Measurements from ENCODE around the gene SLC6A17.

Gene SLC6A17

DNA sequence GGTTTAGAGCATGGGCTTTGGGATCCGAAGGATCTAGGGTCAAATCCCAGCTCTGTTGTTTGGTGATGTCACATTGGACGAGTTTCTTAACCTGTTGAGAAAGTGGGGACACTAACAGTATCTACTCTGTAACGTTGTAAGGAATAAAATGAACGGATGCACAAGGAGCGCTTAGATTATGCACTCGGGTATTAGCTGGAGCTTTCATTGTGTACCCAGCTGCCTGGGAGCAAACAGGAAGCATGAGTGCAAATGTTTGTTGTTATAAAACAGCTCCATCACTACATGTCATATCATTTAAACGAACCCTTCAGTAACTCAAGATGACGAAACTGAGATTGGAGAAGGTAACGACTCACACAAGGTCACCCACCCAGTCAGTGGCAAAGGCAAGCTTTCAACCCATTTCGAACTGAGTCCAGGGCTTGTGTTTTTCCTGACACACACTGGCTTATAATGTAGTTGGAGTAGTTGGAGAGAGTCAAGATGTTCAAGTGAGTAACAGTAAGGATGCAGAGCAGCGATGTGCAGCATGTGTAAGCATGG, 16.2 kb upstream of the SLC6A17 start:
- H3K9me3 ChIP-seq (ENCODE audit: control insufficient read depth in 2 of 2, low read length in 2 of 2): no peaks in the 10 kb centered on the region
- no peaks in the 10 kb centered on the region for H3K36me3 ChIP-seq (ENCODE audit: control insufficient read depth in 2 of 2, insufficient read depth in 2 of 2, low read length in 2 of 2)
- H3K27ac ChIP-seq (ENCODE audit: low read depth in 2 of 2, low read length in 2 of 2): no peak overlapping the region
- H3K27me3 ChIP-seq (ENCODE audit: control insufficient read depth in 2 of 2, insufficient read depth in 2 of 2, low read length in 2 of 2): peaks cover 28% of the 10 kb centered on the region in 2 donors
- H3K9ac ChIP-seq (ENCODE audit: low read depth in 1 of 2, low read length in 2 of 2): no peak overlapping the region
- no peaks in the 10 kb centered on the region for H3K4me1 ChIP-seq (ENCODE audit: control insufficient read depth in 2 of 2, insufficient read depth in 2 of 2, low read length in 2 of 2)
- H3K4me3 ChIP-seq (ENCODE audit: low read length in 2 of 2): no peak overlapping the region

DNA sequence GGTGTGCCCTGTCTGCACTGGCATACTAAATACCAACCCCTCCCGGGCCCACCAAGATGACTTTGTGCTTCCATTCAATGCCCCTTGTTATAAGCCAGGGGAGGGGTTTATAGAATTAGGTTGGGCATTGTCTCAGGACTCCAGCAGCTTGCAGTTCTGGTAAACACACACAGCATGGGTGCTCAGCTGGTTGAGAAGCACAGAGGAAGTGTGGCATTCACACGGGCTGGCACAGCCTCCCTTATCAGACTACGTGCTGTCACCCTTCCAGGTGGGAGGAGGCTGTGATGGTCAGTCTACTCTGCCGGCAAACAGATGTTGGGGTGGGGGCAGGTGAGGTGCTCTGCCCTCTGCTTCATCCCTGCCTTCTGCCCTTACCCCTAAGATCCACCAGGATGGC, 15.0 kb upstream of the SLC6A17 start:
- Histone ChIP-seq H3K27me3 (ENCODE audit: control insufficient read depth in 2 of 2, insufficient read depth in 2 of 2, low read length in 2 of 2) (peaks cover 20 to 23% of the 10 kb centered on the region in 2 donors), H3K4me3 (ENCODE audit: low read length in 2 of 2) (no peak overlapping the region), H3K9me3 (ENCODE audit: control insufficient read depth in 2 of 2, low read length in 2 of 2) (no peaks in the 10 kb centered on the region), H3K4me1 (ENCODE audit: control insufficient read depth in 2 of 2, insufficient read depth in 2 of 2, low read length in 2 of 2) (no peaks in the 10 kb centered on the region), H3K27ac (ENCODE audit: low read depth in 2 of 2, low read length in 2 of 2) (no peak overlapping the region), H3K36me3 (ENCODE audit: control insufficient read depth in 2 of 2, insufficient read depth in 2 of 2, low read length in 2 of 2) (no peaks in the 10 kb centered on the region), H3K9ac (ENCODE audit: low read depth in 1 of 2, low read length in 2 of 2) (no peak overlapping the region)

DNA sequence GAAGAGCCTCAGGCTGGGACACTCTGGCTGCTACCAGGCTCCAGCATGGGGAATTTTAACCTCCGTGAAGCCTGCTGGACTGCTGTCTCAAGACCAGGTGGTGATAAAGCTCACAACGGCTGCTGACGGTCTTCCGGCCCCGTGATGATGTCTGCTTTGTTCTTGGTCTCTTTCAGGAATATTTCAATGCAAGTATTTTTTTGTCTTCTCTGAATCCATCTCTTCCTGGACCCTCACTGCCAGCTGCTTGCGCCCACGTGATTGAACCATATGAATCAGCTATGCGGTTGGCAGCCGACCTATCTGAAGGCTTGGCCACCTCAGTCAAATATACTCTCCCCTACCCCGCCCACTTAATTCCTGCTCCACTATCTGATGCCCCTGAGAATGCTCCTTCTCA, 14.6 kb upstream of the SLC6A17 start:
- Histone ChIP-seq H3K9ac (ENCODE audit: low read depth in 1 of 2, low read length in 2 of 2) (no peak overlapping the region), H3K27me3 (ENCODE audit: control insufficient read depth in 2 of 2, insufficient read depth in 2 of 2, low read length in 2 of 2) (peaks cover 20 to 22% of the 10 kb centered on the region in 2 donors), H3K4me3 (ENCODE audit: low read length in 2 of 2) (no peak overlapping the region), H3K36me3 (ENCODE audit: control insufficient read depth in 2 of 2, insufficient read depth in 2 of 2, low read length in 2 of 2) (no peaks in the 10 kb centered on the region), H3K27ac (ENCODE audit: low read depth in 2 of 2, low read length in 2 of 2) (no peak overlapping the region), H3K9me3 (ENCODE audit: control insufficient read depth in 2 of 2, low read length in 2 of 2) (no peaks in the 10 kb centered on the region), H3K4me1 (ENCODE audit: control insufficient read depth in 2 of 2, insufficient read depth in 2 of 2, low read length in 2 of 2) (no peaks in the 10 kb centered on the region)

DNA sequence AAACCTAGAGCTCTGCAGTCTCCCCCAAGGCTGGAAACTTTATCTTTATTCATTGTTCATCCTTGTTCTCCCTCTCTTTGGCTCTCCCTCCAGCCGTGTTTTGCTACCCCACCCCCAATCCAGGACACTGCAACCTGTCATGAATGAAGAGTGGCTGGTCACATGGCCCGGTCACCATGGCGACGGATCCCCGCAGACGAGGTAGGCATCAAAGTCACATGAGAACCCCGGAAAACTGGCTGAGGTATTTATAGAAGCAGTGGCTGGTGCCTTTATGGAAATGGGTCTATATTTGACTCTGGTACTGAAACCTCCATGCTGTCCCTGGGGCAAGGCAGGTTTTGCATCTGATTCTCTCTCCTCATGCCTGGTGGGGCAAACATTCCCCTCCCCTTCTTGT, 13.4 kb upstream of the SLC6A17 start:
- Histone ChIP-seq H3K4me3 (ENCODE audit: low read length in 2 of 2) (no peak overlapping the region), H3K27me3 (ENCODE audit: control insufficient read depth in 2 of 2, insufficient read depth in 2 of 2, low read length in 2 of 2) (peaks cover 18% of the 10 kb centered on the region in 2 donors), H3K27ac (ENCODE audit: low read depth in 2 of 2, low read length in 2 of 2) (no peak overlapping the region), H3K9ac (ENCODE audit: low read depth in 1 of 2, low read length in 2 of 2) (no peak overlapping the region), H3K36me3 (ENCODE audit: control insufficient read depth in 2 of 2, insufficient read depth in 2 of 2, low read length in 2 of 2) (no peaks in the 10 kb centered on the region), H3K4me1 (ENCODE audit: control insufficient read depth in 2 of 2, insufficient read depth in 2 of 2, low read length in 2 of 2) (no peaks in the 10 kb centered on the region), H3K9me3 (ENCODE audit: control insufficient read depth in 2 of 2, low read length in 2 of 2) (no peaks in the 10 kb centered on the region)

DNA sequence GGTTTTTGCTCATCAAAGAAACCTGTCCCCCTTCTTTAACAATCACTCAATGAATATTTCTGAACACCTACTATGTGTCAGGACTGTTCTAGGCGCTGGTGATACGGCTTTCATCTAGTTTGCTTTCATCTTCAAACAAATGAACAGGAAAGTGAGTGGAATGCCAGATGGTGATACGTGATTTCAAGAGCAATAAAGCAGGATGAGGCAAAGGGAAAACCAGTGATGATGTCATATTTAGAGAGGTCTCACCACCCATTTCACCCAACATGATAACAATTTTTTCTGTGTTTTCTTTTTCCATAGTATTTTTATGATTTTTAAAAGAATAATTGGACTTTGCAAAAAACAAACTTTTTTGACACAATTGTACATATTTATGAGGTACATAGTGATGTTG, 11.3 kb upstream of the SLC6A17 start:
- no peak overlapping the region for H3K4me3 ChIP-seq (ENCODE audit: low read length in 2 of 2)
- H3K27me3 ChIP-seq (ENCODE audit: control insufficient read depth in 2 of 2, insufficient read depth in 2 of 2, low read length in 2 of 2): peaks cover 25 to 30% of the 10 kb centered on the region in 2 donors
- no peaks in the 10 kb centered on the region for H3K9me3 ChIP-seq (ENCODE audit: control insufficient read depth in 2 of 2, low read length in 2 of 2)

DNA sequence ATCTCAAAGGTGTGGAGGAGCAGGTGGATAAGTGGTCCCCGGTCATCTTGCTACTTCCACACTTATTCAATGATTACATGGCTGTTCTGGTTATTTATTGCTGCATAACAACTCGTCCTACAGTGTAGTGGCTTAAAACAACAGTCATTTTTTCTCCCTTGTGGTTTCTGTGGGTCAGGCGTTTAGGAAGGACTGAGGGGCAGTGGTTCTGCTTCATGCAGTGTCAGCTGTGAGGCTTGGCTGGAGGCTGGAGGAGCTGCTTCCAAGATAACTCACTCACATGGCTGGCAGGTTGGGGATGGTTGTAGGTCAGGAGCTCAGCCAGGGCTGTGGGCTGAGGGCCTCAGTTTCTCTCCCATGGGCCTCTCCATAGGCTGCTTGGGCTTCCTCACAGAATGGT, 5.9 kb upstream of the SLC6A17 start:
- H3K4me1 ChIP-seq (ENCODE audit: control insufficient read depth in 2 of 2, insufficient read depth in 2 of 2, low read length in 2 of 2): no peaks in the 10 kb centered on the region

More for the DNA sequence above, 11.3 kb upstream of the SLC6A17 start:
- Histone ChIP-seq H3K36me3 (ENCODE audit: control insufficient read depth in 2 of 2, insufficient read depth in 2 of 2, low read length in 2 of 2) (no peaks in the 10 kb centered on the region), H3K4me1 (ENCODE audit: control insufficient read depth in 2 of 2, insufficient read depth in 2 of 2, low read length in 2 of 2) (no peaks in the 10 kb centered on the region), H3K27ac (ENCODE audit: low read depth in 2 of 2, low read length in 2 of 2) (no peak overlapping the region), H3K9ac (ENCODE audit: low read depth in 1 of 2, low read length in 2 of 2) (no peak overlapping the region)

DNA sequence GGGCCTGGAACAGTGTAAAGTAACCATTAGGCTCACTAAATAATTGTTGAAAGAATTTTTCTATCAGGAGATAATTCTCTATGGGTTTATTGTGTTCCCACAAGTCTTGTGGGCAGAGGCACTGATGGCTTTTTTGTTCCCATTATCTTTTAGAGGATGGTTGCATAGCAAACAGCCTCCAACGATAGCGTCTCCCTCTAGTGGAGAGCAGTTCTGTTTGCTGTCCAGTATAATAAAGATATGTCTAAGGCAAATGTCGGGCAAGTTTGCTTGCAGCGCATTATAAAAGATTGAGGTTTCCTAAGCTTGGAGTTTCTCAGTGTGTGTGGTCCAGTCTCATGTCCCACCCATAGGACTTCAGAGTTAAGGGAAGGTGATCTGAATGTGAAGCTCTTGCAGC, 1.3 kb upstream of the SLC6A17 start:
- no peaks in the 10 kb centered on the region for H3K4me1 ChIP-seq (ENCODE audit: control insufficient read depth in 2 of 2, insufficient read depth in 2 of 2, low read length in 2 of 2)
- no peaks in the 10 kb centered on the region for H3K9me3 ChIP-seq (ENCODE audit: control insufficient read depth in 2 of 2, low read length in 2 of 2)
- no peak overlapping the region for H3K27ac ChIP-seq (ENCODE audit: low read depth in 2 of 2, low read length in 2 of 2)
- no peak overlapping the region for H3K4me3 ChIP-seq (ENCODE audit: low read length in 2 of 2)
- H3K9ac ChIP-seq (ENCODE audit: low read depth in 1 of 2, low read length in 2 of 2): no peak overlapping the region
- peaks cover 40 to 46% of the 10 kb centered on the region in 2 donors for H3K27me3 ChIP-seq (ENCODE audit: control insufficient read depth in 2 of 2, insufficient read depth in 2 of 2, low read length in 2 of 2)
- H3K36me3 ChIP-seq (ENCODE audit: control insufficient read depth in 2 of 2, insufficient read depth in 2 of 2, low read length in 2 of 2): no peaks in the 10 kb centered on the region

More for the DNA sequence above, 5.9 kb upstream of the SLC6A17 start:
- Histone ChIP-seq H3K9me3 (ENCODE audit: control insufficient read depth in 2 of 2, low read length in 2 of 2) (no peaks in the 10 kb centered on the region), H3K4me3 (ENCODE audit: low read length in 2 of 2) (no peak overlapping the region), H3K27ac (ENCODE audit: low read depth in 2 of 2, low read length in 2 of 2) (no peak overlapping the region), H3K9ac (ENCODE audit: low read depth in 1 of 2, low read length in 2 of 2) (no peak overlapping the region), H3K27me3 (ENCODE audit: control insufficient read depth in 2 of 2, insufficient read depth in 2 of 2, low read length in 2 of 2) (peaks cover 38 to 45% of the 10 kb centered on the region in 2 donors), H3K36me3 (ENCODE audit: control insufficient read depth in 2 of 2, insufficient read depth in 2 of 2, low read length in 2 of 2) (no peaks in the 10 kb centered on the region)

DNA sequence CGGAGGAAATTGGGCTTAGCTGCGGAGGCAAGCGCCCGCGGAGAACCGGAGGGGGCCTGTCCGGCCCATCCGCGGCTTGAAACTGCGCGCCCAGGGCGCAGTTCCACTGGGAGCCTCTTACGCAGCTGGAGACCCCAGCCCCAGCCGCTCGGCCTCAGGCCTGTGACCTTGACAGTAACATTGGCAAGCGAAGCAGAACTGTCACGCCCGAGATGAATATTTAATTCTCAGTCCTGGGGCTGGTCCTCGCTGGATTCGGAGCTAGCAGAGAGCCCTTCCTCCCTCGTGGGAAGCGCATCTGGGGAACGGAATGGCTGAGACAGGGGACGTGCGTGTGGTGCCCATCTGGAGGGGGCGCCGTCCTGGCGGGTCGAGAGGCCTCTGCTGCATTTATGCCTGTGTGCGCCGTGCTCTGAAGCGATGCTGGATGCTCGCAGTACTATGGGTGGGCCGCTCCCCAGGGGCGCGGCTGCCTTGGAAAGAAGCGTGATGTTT, 928 bp downstream of the SLC6A17 start:
- Histone ChIP-seq H3K4me3 (ENCODE audit: low read length in 2 of 2) (no peak overlapping the region), H3K27me3 (ENCODE audit: control insufficient read depth in 2 of 2, insufficient read depth in 2 of 2, low read length in 2 of 2) (peaks cover 40 to 45% of the 10 kb centered on the region in 2 donors), H3K27ac (ENCODE audit: low read depth in 2 of 2, low read length in 2 of 2) (no peak overlapping the region), H3K36me3 (ENCODE audit: control insufficient read depth in 2 of 2, insufficient read depth in 2 of 2, low read length in 2 of 2) (no peaks in the 10 kb centered on the region), H3K9ac (ENCODE audit: low read depth in 1 of 2, low read length in 2 of 2) (no peak overlapping the region), H3K9me3 (ENCODE audit: control insufficient read depth in 2 of 2, low read length in 2 of 2) (no peaks in the 10 kb centered on the region), H3K4me1 (ENCODE audit: control insufficient read depth in 2 of 2, insufficient read depth in 2 of 2, low read length in 2 of 2) (no peaks in the 10 kb centered on the region)

DNA sequence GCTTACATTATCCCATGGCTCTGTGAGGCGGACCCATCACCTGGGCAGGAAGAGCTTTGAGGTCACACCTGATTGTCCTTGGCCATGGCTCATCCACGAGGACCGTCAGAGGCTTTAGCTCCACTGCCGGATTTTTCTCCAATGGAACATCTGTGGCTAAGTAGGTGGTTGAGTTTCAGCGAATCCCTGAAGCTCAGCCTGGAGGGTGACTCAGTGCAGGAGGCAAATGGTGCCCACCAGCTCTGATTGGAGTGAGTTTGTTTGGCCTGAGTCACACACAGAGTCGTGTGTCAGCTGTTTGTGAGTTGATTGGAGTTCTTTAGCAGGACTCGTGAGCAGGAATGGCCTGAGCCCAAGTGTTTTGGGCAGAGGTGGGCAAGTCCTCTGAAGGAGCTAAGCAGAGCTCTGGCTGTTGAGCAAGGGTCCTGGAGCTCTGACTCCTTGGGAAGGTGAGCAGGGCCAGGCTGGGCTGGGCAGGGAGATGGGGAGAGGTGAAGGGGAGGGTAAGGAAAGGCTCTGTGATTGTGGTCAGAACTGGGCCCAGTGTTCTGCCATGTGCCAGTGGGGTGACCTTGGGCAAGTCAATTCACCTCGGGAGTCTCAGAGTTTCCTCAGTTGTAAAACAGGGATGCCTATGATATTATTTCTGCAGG, 2.0 kb downstream of the SLC6A17 start:
- no peak overlapping the region for H3K9ac ChIP-seq (ENCODE audit: low read depth in 1 of 2, low read length in 2 of 2)
- H3K36me3 ChIP-seq (ENCODE audit: control insufficient read depth in 2 of 2, insufficient read depth in 2 of 2, low read length in 2 of 2): no peaks in the 10 kb centered on the region
- no peaks in the 10 kb centered on the region for H3K4me1 ChIP-seq (ENCODE audit: control insufficient read depth in 2 of 2, insufficient read depth in 2 of 2, low read length in 2 of 2)
- no peak overlapping the region for H3K27ac ChIP-seq (ENCODE audit: low read depth in 2 of 2, low read length in 2 of 2)
- no peak overlapping the region for H3K4me3 ChIP-seq (ENCODE audit: low read length in 2 of 2)
- no peaks in the 10 kb centered on the region for H3K9me3 ChIP-seq (ENCODE audit: control insufficient read depth in 2 of 2, low read length in 2 of 2)
- peaks cover 35 to 37% of the 10 kb centered on the region in 2 donors for H3K27me3 ChIP-seq (ENCODE audit: control insufficient read depth in 2 of 2, insufficient read depth in 2 of 2, low read length in 2 of 2)

DNA sequence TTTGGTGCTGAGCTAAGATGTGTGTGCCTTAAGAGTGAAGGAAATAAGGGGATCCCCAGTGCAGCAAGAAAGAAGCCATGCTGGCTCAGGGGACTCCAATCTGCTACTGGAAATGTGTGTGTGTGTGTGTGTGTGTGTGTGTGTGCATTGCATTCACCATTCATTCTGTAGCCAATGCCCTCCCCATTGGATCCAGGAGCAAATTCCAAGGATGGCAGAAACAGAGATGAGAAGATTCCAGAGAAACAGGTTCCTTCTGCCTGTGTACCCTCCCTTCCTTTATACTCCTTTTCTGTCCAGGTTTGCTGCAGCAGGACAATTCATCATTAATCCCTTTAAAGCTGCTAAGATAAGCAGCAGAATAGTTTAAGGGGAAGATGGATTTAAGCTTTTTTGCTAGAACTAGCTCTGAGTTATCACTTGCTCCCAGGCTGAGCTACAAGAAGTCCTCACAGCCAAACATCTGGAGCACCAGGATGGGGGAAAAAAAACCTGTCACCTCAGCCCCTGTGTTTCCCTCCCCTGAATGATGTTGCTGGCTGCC, 3.2 kb downstream of the SLC6A17 start:
- no peak overlapping the region for H3K4me3 ChIP-seq (ENCODE audit: low read length in 2 of 2)
- H3K9me3 ChIP-seq (ENCODE audit: control insufficient read depth in 2 of 2, low read length in 2 of 2): no peaks in the 10 kb centered on the region
- no peak overlapping the region for H3K9ac ChIP-seq (ENCODE audit: low read depth in 1 of 2, low read length in 2 of 2)
- no peak overlapping the region for H3K27ac ChIP-seq (ENCODE audit: low read depth in 2 of 2, low read length in 2 of 2)
- no peaks in the 10 kb centered on the region for H3K36me3 ChIP-seq (ENCODE audit: control insufficient read depth in 2 of 2, insufficient read depth in 2 of 2, low read length in 2 of 2)
- H3K27me3 ChIP-seq (ENCODE audit: control insufficient read depth in 2 of 2, insufficient read depth in 2 of 2, low read length in 2 of 2): peaks cover 30 to 32% of the 10 kb centered on the region in 2 donors
- H3K4me1 ChIP-seq (ENCODE audit: control insufficient read depth in 2 of 2, insufficient read depth in 2 of 2, low read length in 2 of 2): no peaks in the 10 kb centered on the region

Data from mucosa of rectum (tissue), 2 donors.